ENCODE results near the gene CKAP2L.

The CKAP2L gene

GRCh38 chr2:112757265-112757664, 7.1 kb downstream of the CKAP2L start:
- no peak for DNase-seq

GRCh38 chr2:112756207-112756606, 8.2 kb downstream of the CKAP2L start:
- no peak for DNase-seq

GRCh38 chr2:112755444-112755843, 9.0 kb downstream of the CKAP2L start:
- no peak for DNase-seq

- DNase-seq: no peak
Measured at GRCh38 chr2:112754564-112754963, 9.8 kb downstream of the CKAP2L start.

- no peak for DNase-seq
Measured at GRCh38 chr2:112752667-112753066, 11.7 kb downstream of the CKAP2L start.

- no peak for DNase-seq
Measured at GRCh38 chr2:112751451-112752197, 12.8 kb downstream of the CKAP2L start.

GRCh38 chr2:112750560-112750843, 13.9 kb downstream of the CKAP2L start:
- no peak for DNase-seq

- DNase-seq: peak; percentile 25 to 72
Measured at GRCh38 chr2:112749755-112750559, 14.5 kb downstream of the CKAP2L start.

GRCh38 chr2:112740527-112740926, 23.9 kb downstream of the CKAP2L start:
- no peak for DNase-seq

GRCh38 chr2:112737542-112738232, 26.7 kb downstream of the CKAP2L start:
- no peak for DNase-seq

- DNase-seq: no peak
Measured at GRCh38 chr2:112733871-112734270, 30.5 kb downstream of the CKAP2L start.

- no peak for DNase-seq
Measured at GRCh38 chr2:112733456-112733855, 31.0 kb downstream of the CKAP2L start.

GRCh38 chr2:112731479-112731878, 32.9 kb downstream of the CKAP2L start:
- no peak for DNase-seq

GRCh38 chr2:112730791-112731190, 33.6 kb downstream of the CKAP2L start:
- no peak for DNase-seq

GRCh38 chr2:112730216-112730615, 34.2 kb downstream of the CKAP2L start:
- no peak for DNase-seq

GRCh38 chr2:112728378-112729175, 35.8 kb downstream of the CKAP2L start:
- DNase-seq: no peak

GRCh38 chr2:112728029-112728362, 36.4 kb downstream of the CKAP2L start:
- DNase-seq: no peak

- DNase-seq: no peak
Measured at GRCh38 chr2:112727276-112728028, 37.0 kb downstream of the CKAP2L start.

GRCh38 chr2:112726487-112727190, 37.8 kb downstream of the CKAP2L start:
- DNase-seq: peak; percentile 73 to 95

- DNase-seq: peak in 1 of 2 experiments; percentile 43
Measured at GRCh38 chr2:112725545-112726457, 38.6 kb downstream of the CKAP2L start.
